A549 (cell line): ENCODE measurements around the gene RPS6KB1. TPM values are rescaled to one million over a fixed set of nuclear protein-coding genes. Genes with fewer than 3 reads are reported as not detected.

Experiments
- ATAC-seq, 2 experiments: fragments of 200-7000 bp in 1 of 2; fragments of >200 bp in 1 of 2; cut with Nextera tagmentation in 1 of 2; cut with Tn5 transposase in 1 of 2; 3 replicates each; pipeline versions ENCODE4 v1.8.0 to v1.9.1; 2018 to 2020; ENCODE audit warnings: mild to moderate bottlenecking in 1 of 2, moderate library complexity in 1 of 2
- CTCF ChIA-PET: fragments of 300-600 bp; sonication (Branson Sonifier 250); formaldehyde crosslinking; extraction: SDS; loops from one replicate; lab custom pipeline; 2021; ENCODE audit warnings: antibody characterized with exemption, inconsistent platforms; lab: Yijun Ruan, JAX
- POLR2A ChIA-PET: fragments of 350-600 bp; formaldehyde crosslinking; extraction: SDS; loops from one replicate; lab custom pipeline; 2021; ENCODE audit warnings: antibody characterized with exemption, inconsistent platforms; lab: Yijun Ruan, JAX
- DNase-seq, 2 experiments: peaks; one replicate each; pipeline versions ENCODE4 v3.0.0 to v3.0.0-alpha.2; 2011 to 2016; ENCODE audit warnings: low read depth in 1 of 2, low spot score in 1 of 2
- FAIRE-seq: peaks from 2 replicates; lab custom pipeline; 2011; peaks lifted over from hg19 to GRCh38; lab: Jason Lieb, UNC
- H3K27ac ChIP-seq, 2 experiments: fragments of >200 bp; sonication (Bioruptor Twin); formaldehyde crosslinking; 3 replicates each; pipeline ENCODE4 v1.5.1; 2016 to 2017
- H3K4me1 ChIP-seq: fragments of >200 bp; sonication (Bioruptor Twin); formaldehyde crosslinking; 3 replicates; pipeline ENCODE4 v1.6.1; 2016
- H3K4me2 ChIP-seq: fragments of >200 bp; sonication (Bioruptor Twin); formaldehyde crosslinking; 3 replicates; pipeline ENCODE4 v1.6.1; 2016
- H3K4me3 ChIP-seq: fragments of >200 bp; sonication (Bioruptor Twin); formaldehyde crosslinking; 3 replicates; pipeline ENCODE4 v1.5.1; 2016
- H3K9me3 ChIP-seq: fragments of >200 bp; sonication (Bioruptor Twin); formaldehyde crosslinking; 3 replicates; pipeline ENCODE4 v1.6.1; 2016
- BHLHE40 ChIP-seq: IDR thresholded peaks from 2 replicates; pipeline ENCODE4 v1.6.1; 2012; ENCODE audit warnings: low read depth, low read length, inconsistent platforms
- CHD2 ChIP-seq: fragments of 150-350 bp; IDR thresholded peaks from 2 replicates; pipeline ENCODE4 v1.6.1; 2014; ENCODE audit warnings: low read length; ENCODE audit not compliant: partially characterized antibody
- CHD4 ChIP-seq: fragments of 200-600 bp; sonication (generic); IDR thresholded peaks from 2 replicates; pipeline ENCODE4 v1.6.1; 2016; ENCODE audit warnings: antibody characterized with exemption, mild to moderate bottlenecking, borderline replicate concordance
- EHF ChIP-seq: fragments of 250-450 bp; sonication (Bioruptor Pico); IDR thresholded peaks from 2 replicates; pipeline ENCODE4 v1.5.0; 2020; ENCODE audit warnings: mild to moderate bottlenecking
- ESRRA ChIP-seq: fragments of 150-350 bp; IDR thresholded peaks from 2 replicates; pipeline ENCODE4 v1.6.1; 2014; ENCODE audit warnings: mild to moderate bottlenecking, low read length, borderline replicate concordance
- FOXS1 ChIP-seq: fragments of 250-450 bp; sonication (Bioruptor Pico); IDR thresholded peaks from 2 replicates; pipeline ENCODE4 v1.5.0; 2020; ENCODE audit warnings: mild to moderate bottlenecking, moderate library complexity
- HDAC2 ChIP-seq: fragments of 200-600 bp; sonication (generic); IDR thresholded peaks from 2 replicates; pipeline ENCODE4 v1.6.1; 2016
- HEYL ChIP-seq: fragments of 250-450 bp; sonication (Bioruptor Pico); IDR thresholded peaks from 2 replicates; pipeline ENCODE4 v1.8.0; 2021; ENCODE audit warnings: mild to moderate bottlenecking, moderate library complexity
- HOXA7 ChIP-seq: fragments of 250-450 bp; sonication (Bioruptor Pico); IDR thresholded peaks from 2 replicates; pipeline ENCODE4 v1.5.0; 2020; ENCODE audit warnings: mild to moderate bottlenecking, moderate library complexity
- HOXB13 ChIP-seq: fragments of 250-450 bp; sonication (Bioruptor Pico); IDR thresholded peaks from 2 replicates; pipeline ENCODE4 v1.5.0; 2020; ENCODE audit warnings: low read depth, mild to moderate bottlenecking, moderate library complexity
- JUN ChIP-seq, 2 experiments: fragments of >200 bp; sonication (Bioruptor Twin); formaldehyde crosslinking; IDR thresholded peaks; 2 replicates in 1 of 2; 3 replicates in 1 of 2; pipeline ENCODE4 v1.6.1; 2016 to 2017
- JUNB ChIP-seq: fragments of >200 bp; sonication (Bioruptor Twin); formaldehyde crosslinking; IDR thresholded peaks from 2 replicates; pipeline ENCODE4 v1.6.1; 2016
- KDM1A ChIP-seq: fragments of 200-600 bp; sonication (generic); IDR thresholded peaks from 2 replicates; pipeline ENCODE4 v1.6.1; 2016; ENCODE audit warnings: low read depth, mild to moderate bottlenecking
- KDM5A ChIP-seq: fragments of 200-600 bp; sonication (generic); IDR thresholded peaks from 2 replicates; pipeline ENCODE4 v1.6.1; 2016; ENCODE audit warnings: antibody characterized with exemption, mild to moderate bottlenecking
- MAZ ChIP-seq: fragments of 150-350 bp; IDR thresholded peaks from 2 replicates; pipeline ENCODE4 v1.6.1; 2014; ENCODE audit warnings: antibody characterized with exemption, low read depth, low read length, borderline replicate concordance
- MYC ChIP-seq: IDR thresholded peaks from 2 replicates; pipeline ENCODE4 v1.6.1; 2012; ENCODE audit warnings: mild to moderate bottlenecking, inconsistent platforms, low read length, improper control_type of control experiment, borderline replicate concordance
- NFE2L2 ChIP-seq: fragments of 150-350 bp; conservative IDR thresholded peaks from 2 replicates; pipeline ENCODE4 v1.6.1; 2014; ENCODE audit warnings: low read length
- NR3C1 ChIP-seq: fragments of >200 bp; sonication (Bioruptor Twin); formaldehyde crosslinking; IDR thresholded peaks from 3 replicates; pipeline ENCODE4 v1.6.1; 2017
- POLR2A ChIP-seq: IDR thresholded peaks from 2 replicates; pipeline ENCODE4 v1.6.1; 2012; ENCODE audit warnings: mild to moderate bottlenecking, low read length
- POLR2AphosphoS2 ChIP-seq: conservative IDR thresholded peaks from 2 replicates; pipeline ENCODE4 v1.6.1; 2012; ENCODE audit warnings: low read length, improper control_type of control experiment, inconsistent platforms
- RAD21 ChIP-seq, 2 experiments: fragments of >200 bp in 1 of 2; sonication (Bioruptor Twin) in 1 of 2; formaldehyde crosslinking in 1 of 2; IDR thresholded peaks in 1 of 2; conservative IDR thresholded peaks in 1 of 2; 2 replicates in 1 of 2; 3 replicates in 1 of 2; pipeline ENCODE4 v1.6.1; 2012 to 2018; ENCODE audit warnings: inconsistent platforms in 1 of 2
- RARB ChIP-seq: fragments of 250-450 bp; sonication (Bioruptor Pico); IDR thresholded peaks from 2 replicates; pipeline ENCODE4 v1.8.0; 2021; ENCODE audit warnings: mild to moderate bottlenecking, moderate library complexity
- ZNF302 ChIP-seq: fragments of 250-450 bp; sonication (Bioruptor Pico); IDR thresholded peaks from 2 replicates; pipeline ENCODE4 v1.9.0; 2021; ENCODE audit warnings: inconsistent platforms, mild to moderate bottlenecking, moderate library complexity
- ZSCAN20 ChIP-seq: fragments of 250-450 bp; sonication (Bioruptor Pico); IDR thresholded peaks from 2 replicates; pipeline ENCODE4 v1.8.0; 2022; ENCODE audit warnings: mild to moderate bottlenecking, moderate library complexity
- WGBS: methylation state at CpG from one replicate; pipeline ENCODE4 v1.1.6; 2017; ENCODE audit errors: missing lambda C conversion rate; 5-methylcytosine and 5-hydroxymethylcytosine counted together
- polyA plus RNA-seq, 4 experiments: library from polyadenylated mRNA; depleted of rRNA in 3 of 4; stranded (reverse); fragments of >200 nt; fragmentation: RNase III in 1 of 4; extraction: RNeasy Plus Mini Kit Qiagen cat#74134 plus additional on column Dnase treatment in 1 of 4; gene quantifications; 2 replicates in 3 of 4; 3 replicates in 1 of 4; pipeline ENCODE4 v1.2.3, GENCODE V29; 2011 to 2017
- TF ChIP-seq, protein P1 (sequence below): fragments of >200 bp; sonication (Bioruptor Twin); formaldehyde crosslinking; IDR thresholded peaks from 3 replicates; pipeline ENCODE4 v1.6.1; 2016
- TF ChIP-seq, protein P2 (sequence below): IDR thresholded peaks from 2 replicates; pipeline ENCODE4 v1.6.1; 2012; ENCODE audit warnings: low read depth, borderline replicate concordance
- TF ChIP-seq, protein P3 (sequence below): IDR thresholded peaks from 2 replicates; pipeline ENCODE4 v1.6.1; 2012
- TF ChIP-seq, protein P4 (sequence below): fragments of 150-350 bp; IDR thresholded peaks from 2 replicates; pipeline ENCODE4 v1.6.1; 2014; ENCODE audit warnings: low read depth, mild to moderate bottlenecking, low read length

Gene RPS6KB1
- polyA plus RNA-seq, 2 of the 4 experiments (the other 2 are of a cell fraction): 57.3 to 81.7 TPM

DNA sequence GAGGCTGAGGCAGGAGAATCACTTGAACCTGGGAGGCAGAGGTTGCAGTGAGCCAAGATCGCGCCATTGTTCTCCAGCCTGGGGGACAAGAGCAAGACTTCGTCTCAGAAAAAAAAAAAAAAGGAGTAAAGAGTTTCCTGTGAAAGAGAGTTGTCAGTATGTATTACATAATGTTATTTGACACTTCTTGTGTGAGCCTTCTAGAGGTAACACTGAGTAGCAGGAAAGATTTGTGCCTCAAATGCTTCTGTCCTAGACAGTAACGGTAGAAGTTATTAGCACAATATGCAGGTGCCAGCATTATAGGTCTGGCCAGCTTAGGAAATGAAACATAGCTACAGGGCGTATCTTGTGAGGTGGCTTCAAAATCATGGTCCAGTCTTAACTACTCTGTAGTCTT, 6.2 kb downstream of the RPS6KB1 start (continued):
- TF ChIP-seq KDM5A (no peak), RAD21 (conservative IDR thresholded peaks at IDR 0.05 in 1 of 2, IDR thresholded peaks at IDR 0.05 in 1 of 2) (no peak), CHD4 (no peak)
- TF ChIP-seq, protein P1, sequence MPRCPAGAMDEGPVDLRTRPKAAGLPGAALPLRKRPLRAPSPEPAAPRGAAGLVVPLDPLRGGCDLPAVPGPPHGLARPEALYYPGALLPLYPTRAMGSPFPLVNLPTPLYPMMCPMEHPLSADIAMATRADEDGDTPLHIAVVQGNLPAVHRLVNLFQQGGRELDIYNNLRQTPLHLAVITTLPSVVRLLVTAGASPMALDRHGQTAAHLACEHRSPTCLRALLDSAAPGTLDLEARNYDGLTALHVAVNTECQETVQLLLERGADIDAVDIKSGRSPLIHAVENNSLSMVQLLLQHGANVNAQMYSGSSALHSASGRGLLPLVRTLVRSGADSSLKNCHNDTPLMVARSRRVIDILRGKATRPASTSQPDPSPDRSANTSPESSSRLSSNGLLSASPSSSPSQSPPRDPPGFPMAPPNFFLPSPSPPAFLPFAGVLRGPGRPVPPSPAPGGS: no peak

DNA sequence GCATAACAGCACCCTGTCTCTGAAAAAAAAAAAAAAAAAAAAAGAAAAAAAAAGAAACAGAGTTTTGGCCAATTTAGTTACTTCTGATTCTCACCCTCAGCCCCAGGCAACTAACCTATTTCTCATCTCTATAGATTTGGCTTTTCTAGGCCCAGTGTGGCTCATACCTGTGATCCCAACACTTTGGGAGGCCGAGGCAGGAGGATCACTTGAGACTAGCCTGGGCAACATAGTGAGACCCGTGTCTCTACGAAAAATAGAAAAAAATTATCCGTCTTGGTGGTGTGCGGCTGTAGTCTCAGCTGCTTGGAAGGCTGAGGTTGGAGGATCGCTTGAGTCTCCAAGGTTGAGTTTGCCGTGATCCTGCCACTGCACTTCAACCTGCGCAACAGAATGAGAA, 8.7 kb downstream of the RPS6KB1 start:
- POLR2A ChIA-PET: no interaction called here
- H3K4me1 ChIP-seq: peaks cover 22% of the 10 kb centered on the region
- H3K4me3 ChIP-seq: no peak overlapping the region
- FAIRE-seq (no peak), DNase-seq (no peak), ATAC-seq (no peak)
- TF ChIP-seq ESRRA: no peak
- TF ChIP-seq ZSCAN20 (CRISPR knock-in tag): no peak
- TF ChIP-seq HEYL (CRISPR knock-in tag): no peak
- TF ChIP-seq BHLHE40: no peak
- TF ChIP-seq EHF (CRISPR knock-in tag): no peak
- TF ChIP-seq, protein P2, sequence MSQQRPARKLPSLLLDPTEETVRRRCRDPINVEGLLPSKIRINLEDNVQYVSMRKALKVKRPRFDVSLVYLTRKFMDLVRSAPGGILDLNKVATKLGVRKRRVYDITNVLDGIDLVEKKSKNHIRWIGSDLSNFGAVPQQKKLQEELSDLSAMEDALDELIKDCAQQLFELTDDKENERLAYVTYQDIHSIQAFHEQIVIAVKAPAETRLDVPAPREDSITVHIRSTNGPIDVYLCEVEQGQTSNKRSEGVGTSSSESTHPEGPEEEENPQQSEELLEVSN: no peak
- TF ChIP-seq NR3C1: no peak
- TF ChIP-seq MAZ: no peak
- TF ChIP-seq HOXB13 (CRISPR knock-in tag): no peak
- TF ChIP-seq NFE2L2: no peak
- TF ChIP-seq HOXA7 (CRISPR knock-in tag): no peak
- TF ChIP-seq POLR2A: no peak
- TF ChIP-seq CHD4: no peak
- TF ChIP-seq POLR2AphosphoS2: no peak
- TF ChIP-seq, protein P3, sequence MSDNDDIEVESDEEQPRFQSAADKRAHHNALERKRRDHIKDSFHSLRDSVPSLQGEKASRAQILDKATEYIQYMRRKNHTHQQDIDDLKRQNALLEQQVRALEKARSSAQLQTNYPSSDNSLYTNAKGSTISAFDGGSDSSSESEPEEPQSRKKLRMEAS: no peak
- TF ChIP-seq FOXS1: no peak
- H3K4me2 ChIP-seq: no peak overlapping the region
- no peaks in the 10 kb centered on the region for H3K9me3 ChIP-seq
- no peak overlapping the region for H3K27ac ChIP-seq
- WGBS: 95% methylated on average over 8 of the region's 8 CpGs
- CTCF ChIA-PET: interaction anchor here (0.7 to 6.0 kb wide), 3 partner anchors 13 to 853 kb away, joined by 3 to 51 read pairs (median 4); no protein-coding TSS in a partner anchor

DNA sequence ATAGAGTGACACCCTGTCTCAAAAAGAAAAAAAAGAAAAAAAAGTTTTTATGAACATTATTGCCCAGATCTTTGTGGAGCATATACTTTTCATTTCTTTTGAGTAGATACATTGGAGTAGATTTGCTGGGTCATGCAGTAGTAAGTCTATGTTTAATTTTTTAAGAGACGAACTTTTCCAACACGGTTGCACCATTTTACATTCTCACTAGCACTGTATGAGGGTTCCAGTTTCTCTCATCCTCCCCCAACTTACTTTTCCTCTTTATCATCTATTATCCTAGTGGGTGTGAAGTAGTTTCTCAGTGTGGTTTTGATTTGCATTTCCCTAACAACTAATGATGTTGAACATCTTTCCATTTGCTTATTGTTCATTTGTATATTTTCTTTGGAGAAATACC, 10.5 kb downstream of the RPS6KB1 start:
- peaks cover 7% of the 10 kb centered on the region; the same call in 1 of the 3 replicates for H3K4me1 ChIP-seq
- no peak overlapping the region for H3K4me2 ChIP-seq
- no peak for DNase-seq
- 82% methylated on average over 2 of the region's 2 CpGs for WGBS
- no peak for ATAC-seq
- no peak for FAIRE-seq
- POLR2A ChIA-PET: interaction anchor here (1.4 kb wide), 1 partner anchor 11 kb away, joined by 3 read pairs; the partner anchor contains the start of genes RPS6KB1 and TUBD1
- H3K9me3 ChIP-seq: no peaks in the 10 kb centered on the region
- CTCF ChIA-PET: interaction anchor here (1.1 to 6.0 kb wide), 3 partner anchors 10 to 150 kb away, joined by 3 to 51 read pairs (median 4); partner anchors contain the start of genes RPS6KB1 and TUBD1
- H3K27ac ChIP-seq: no peak overlapping the region
- H3K4me3 ChIP-seq: no peak overlapping the region
- TF ChIP-seq JUN (IDR thresholded peaks at IDR 0.05): no peak
- no peak for TF ChIP-seq KDM1A
- no peak for TF ChIP-seq RARB (CRISPR knock-in tag)
- no peak for TF ChIP-seq ZNF302
- no peak for TF ChIP-seq RAD21 (conservative IDR thresholded peaks at IDR 0.05 in 1 of 2, IDR thresholded peaks at IDR 0.05 in 1 of 2)
- no peak for TF ChIP-seq ZSCAN20 (CRISPR knock-in tag)
- TF ChIP-seq BHLHE40: no peak
- TF ChIP-seq MYC: no peak
- no peak for TF ChIP-seq CHD4
- TF ChIP-seq, protein P4, sequence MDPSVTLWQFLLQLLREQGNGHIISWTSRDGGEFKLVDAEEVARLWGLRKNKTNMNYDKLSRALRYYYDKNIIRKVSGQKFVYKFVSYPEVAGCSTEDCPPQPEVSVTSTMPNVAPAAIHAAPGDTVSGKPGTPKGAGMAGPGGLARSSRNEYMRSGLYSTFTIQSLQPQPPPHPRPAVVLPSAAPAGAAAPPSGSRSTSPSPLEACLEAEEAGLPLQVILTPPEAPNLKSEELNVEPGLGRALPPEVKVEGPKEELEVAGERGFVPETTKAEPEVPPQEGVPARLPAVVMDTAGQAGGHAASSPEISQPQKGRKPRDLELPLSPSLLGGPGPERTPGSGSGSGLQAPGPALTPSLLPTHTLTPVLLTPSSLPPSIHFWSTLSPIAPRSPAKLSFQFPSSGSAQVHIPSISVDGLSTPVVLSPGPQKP: no peak
- TF ChIP-seq HEYL (CRISPR knock-in tag): no peak
- no peak for TF ChIP-seq JUNB
- no peak for TF ChIP-seq HOXA7 (CRISPR knock-in tag)
- no peak for TF ChIP-seq POLR2AphosphoS2
- TF ChIP-seq, protein P2: no peak
- no peak for TF ChIP-seq HDAC2
- TF ChIP-seq CHD2: no peak
